Neural crest cell (in vitro differentiated cells): ENCODE measurements around the gene TSPEAR. TPM values are rescaled to one million over a fixed set of nuclear protein-coding genes. Genes with fewer than 3 reads are reported as not detected.

Experiments used
- DNase-seq: peaks from one replicate; pipeline ENCODE4 v3.0.0; 2021; ENCODE audit warnings: low read depth, mixed read lengths, low spot score
- H3K27ac Mint-ChIP-seq: one replicate; pipeline ENCODE4 v1.8.0; 2021; ENCODE audit warnings: mild to moderate bottlenecking, mixed read lengths; ENCODE audit not compliant: unreplicated experiment
- H3K27me3 Mint-ChIP-seq: 2 replicates; pipeline ENCODE4 v1.8.0; 2021; ENCODE audit warnings: low read depth, mild to moderate bottlenecking, mixed read lengths
- H3K36me3 Mint-ChIP-seq: 2 replicates; pipeline ENCODE4 v1.8.0; 2021; ENCODE audit warnings: low read depth, mild to moderate bottlenecking, mixed read lengths
- H3K4me1 Mint-ChIP-seq: 2 replicates; pipeline ENCODE4 v1.8.0; 2021; ENCODE audit warnings: mixed read lengths
- H3K4me3 Mint-ChIP-seq: one replicate; pipeline ENCODE4 v1.8.0; 2021; ENCODE audit warnings: mild to moderate bottlenecking, mixed read lengths
- H3K9me3 Mint-ChIP-seq: 2 replicates; pipeline ENCODE4 v1.8.0; 2021; ENCODE audit warnings: mixed read lengths
- CTCF ChIP-seq: fragments of 200-600 bp; sonication (generic); conservative IDR thresholded peaks from 2 replicates; pipeline ENCODE4 v1.5.0; 2021; ENCODE audit warnings: antibody characterized with exemption, mild to moderate bottlenecking
- total RNA-seq: library from RNA; stranded (reverse); gene quantifications from 2 replicates; pipeline ENCODE4 v1.2.1, GENCODE V29; 2021

Gene TSPEAR
- total RNA-seq, 1 donor from 2014 or later: not detected

GRCh38 chr21:44681861-44682579, 29.4 kb downstream of the TSPEAR start, which contains the start of gene KRTAP12-1:
TSS of gene KRTAP12-1 (minus strand) at chr21:44682163. CDS start at chr21:44682123, 40 bp downstream.
- H3K4me3 Mint-ChIP-seq: no peak within 1 kb of the TSS
- no peak within 1 kb of the TSS for H3K27ac Mint-ChIP-seq
- H3K27me3 Mint-ChIP-seq: peaks cover 59% of the 10 kb centered on the region
- TF ChIP-seq CTCF: no peak
- no peaks in the 10 kb centered on the region for H3K36me3 Mint-ChIP-seq
- H3K9me3 Mint-ChIP-seq: no peaks in the 10 kb centered on the region
- no peak for DNase-seq
- peaks cover 6% of the 10 kb centered on the region for H3K4me1 Mint-ChIP-seq

DNA sequence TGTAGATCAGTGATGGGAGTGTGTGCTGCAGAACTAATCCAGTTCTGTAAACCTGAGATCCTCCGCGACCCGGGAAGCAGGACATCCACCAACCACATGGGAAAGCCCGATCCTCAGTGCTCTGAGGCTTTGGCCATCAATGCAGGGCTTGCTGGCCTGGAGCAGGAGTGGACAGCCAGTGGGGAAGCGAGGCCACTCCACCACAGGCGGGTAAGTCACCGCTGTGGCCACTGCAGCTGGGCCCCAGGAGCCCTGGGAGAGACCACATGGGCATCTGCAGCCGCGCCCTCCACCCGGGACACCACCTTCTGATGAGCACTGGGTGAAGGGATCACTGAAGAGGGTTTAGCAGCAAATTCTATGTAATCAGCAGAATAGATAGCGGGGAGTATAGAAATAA, 30.2 kb downstream of the TSPEAR start:
- H3K27me3 Mint-ChIP-seq: peaks cover 59% of the 10 kb centered on the region
- no peaks in the 10 kb centered on the region for H3K4me1 Mint-ChIP-seq
- DNase-seq: no peak
- no peak overlapping the region for H3K27ac Mint-ChIP-seq
- TF ChIP-seq CTCF: no peak
- H3K36me3 Mint-ChIP-seq: no peaks in the 10 kb centered on the region
- no peaks in the 10 kb centered on the region for H3K9me3 Mint-ChIP-seq
- H3K4me3 Mint-ChIP-seq: no peak overlapping the region

GRCh38 chr21:44677881-44678280, 33.5 kb downstream of the TSPEAR start:
- Mint-ChIP-seq H3K9me3 (peaks cover 14% of the 10 kb centered on the region), H3K27ac (no peak overlapping the region), H3K36me3 (no peaks in the 10 kb centered on the region), H3K4me1 (no peaks in the 10 kb centered on the region), H3K27me3 (peaks cover 60% of the 10 kb centered on the region), H3K4me3 (no peak overlapping the region)
- TF ChIP-seq CTCF: no peak
- DNase-seq: no peak

DNA sequence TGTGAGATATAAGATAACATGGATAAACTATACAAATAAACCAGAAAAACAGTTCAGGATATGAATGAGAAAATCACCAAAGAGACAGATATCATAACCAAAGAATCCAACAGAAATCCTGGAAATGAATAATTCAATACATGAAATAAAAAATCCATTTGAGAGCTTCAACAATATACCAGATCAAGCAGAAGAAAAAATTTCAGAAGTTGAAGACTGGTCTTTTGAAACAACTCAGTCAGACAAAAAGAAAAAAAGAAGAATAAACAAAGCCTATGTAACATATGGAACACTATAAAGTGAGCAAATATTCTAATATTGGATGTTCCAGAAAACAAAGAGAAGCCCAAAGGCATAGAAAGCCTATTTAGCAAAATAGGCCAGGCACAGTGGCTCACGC, 39.5 kb downstream of the TSPEAR start:
- Mint-ChIP-seq H3K4me1 (no peaks in the 10 kb centered on the region), H3K4me3 (no peak overlapping the region), H3K27me3 (peaks cover 27% of the 10 kb centered on the region), H3K36me3 (peaks cover 8% of the 10 kb centered on the region), H3K27ac (no peak overlapping the region), H3K9me3 (peaks cover 22% of the 10 kb centered on the region)
- no peak for TF ChIP-seq CTCF
- no peak for DNase-seq

DNA sequence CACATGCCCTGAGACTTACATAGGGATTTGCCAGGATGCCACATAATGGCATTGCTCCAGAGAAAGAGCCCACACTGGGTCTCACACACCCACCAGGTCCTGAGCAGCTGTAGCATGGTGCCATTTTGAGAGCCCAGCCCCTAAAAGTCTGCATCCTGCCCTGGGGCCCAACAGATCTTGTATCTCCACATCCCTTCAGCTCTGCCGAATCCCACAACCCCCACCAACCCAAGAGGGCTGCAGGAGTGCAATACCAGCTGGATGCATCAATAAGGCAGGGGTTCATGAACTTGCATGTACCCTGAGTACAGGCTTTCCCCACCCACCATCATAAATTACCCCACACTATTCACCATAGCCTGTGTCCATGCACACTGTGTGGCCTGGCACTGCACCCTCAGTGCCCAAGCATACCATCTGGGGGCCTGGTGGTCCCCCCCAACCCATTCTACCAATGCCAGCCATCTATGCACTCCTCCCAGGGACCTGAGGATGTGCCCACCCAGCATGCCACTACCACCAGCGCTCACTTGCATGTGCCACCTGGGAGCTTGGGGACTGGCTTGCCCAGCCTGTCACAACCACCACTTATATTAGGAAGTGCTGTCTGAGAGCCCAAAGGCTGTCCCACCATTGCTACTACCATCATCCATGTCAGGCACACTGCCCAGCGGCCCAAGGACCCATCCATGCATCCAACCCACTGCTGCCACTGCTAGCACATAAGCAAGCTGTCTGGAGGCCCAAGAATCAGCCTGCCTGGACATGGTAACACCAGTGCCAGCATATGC, 40.5 kb downstream of the TSPEAR start:
- Mint-ChIP-seq H3K36me3 (peaks cover 8% of the 10 kb centered on the region), H3K4me3 (no peak overlapping the region), H3K27ac (peak overlapping the region; percentile 43), H3K4me1 (no peaks in the 10 kb centered on the region), H3K9me3 (peaks cover 22% of the 10 kb centered on the region), H3K27me3 (peaks cover 18% of the 10 kb centered on the region)
- TF ChIP-seq CTCF: no peak
- no peak for DNase-seq
